CD4-positive, alpha-beta T cell treated with Interleukin-17A for 1 hour (primary cell): ENCODE measurements around the gene REG3A.

ENCODE experiments used
- DNase-seq: peaks from one replicate; pipeline ENCODE4 v3.0.0-alpha.2; 2020

Gene REG3A

DNA sequence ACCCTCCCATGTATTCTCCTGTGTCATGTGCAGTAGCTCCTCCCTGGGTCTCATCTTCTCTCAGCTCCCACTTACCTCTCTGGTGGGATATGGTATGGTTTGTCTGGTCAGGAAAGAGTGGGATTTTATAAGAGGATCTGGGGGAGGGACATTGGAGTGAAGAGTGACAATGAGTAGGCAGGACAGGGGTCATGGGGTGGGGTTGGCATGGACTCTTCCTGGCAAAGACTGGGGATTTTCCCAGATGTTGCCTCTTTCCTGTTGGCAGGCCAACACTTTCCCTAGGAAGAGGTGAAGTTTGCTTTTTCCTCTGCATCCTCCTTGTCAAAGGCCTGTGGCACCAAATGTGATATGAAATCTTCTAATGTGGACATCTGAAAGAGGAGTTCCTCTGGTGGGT, at the start of gene REG3A:
Gene REG3A, minus strand, starts transcription at position 101 of the 400 bp plus-strand sequence. CDS start 348 bp downstream, outside the sequence.
- DNase-seq, result no peak

GRCh38 chr2:79200762-79201161, 41.2 kb upstream of the REG3A start:
- DNase-seq, result no peak

- DNase-seq, result no peak
These were observed 32.3 kb upstream of the REG3A start for GRCh38 chr2:79191816-79192215.

DNA sequence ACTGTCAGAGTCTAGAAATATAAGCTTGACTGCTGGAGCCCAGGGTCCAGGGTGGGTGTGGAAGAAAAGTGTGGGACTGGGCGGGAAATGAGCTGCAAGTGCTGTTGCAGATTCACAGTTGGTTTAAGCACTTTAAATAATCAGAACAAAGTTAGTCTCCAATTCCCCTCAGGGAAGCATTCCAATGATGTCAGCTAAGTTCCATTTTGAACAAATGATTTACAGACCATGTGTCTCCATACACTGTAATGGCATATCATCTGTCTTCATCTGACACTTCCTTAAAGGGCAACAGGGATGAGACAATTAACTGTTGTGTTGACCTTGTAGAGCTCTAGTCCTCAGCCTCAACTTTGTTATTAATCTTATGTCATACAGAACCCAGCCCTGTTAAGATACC, 31.5 kb upstream of the REG3A start:
- no peak for DNase-seq

DNA sequence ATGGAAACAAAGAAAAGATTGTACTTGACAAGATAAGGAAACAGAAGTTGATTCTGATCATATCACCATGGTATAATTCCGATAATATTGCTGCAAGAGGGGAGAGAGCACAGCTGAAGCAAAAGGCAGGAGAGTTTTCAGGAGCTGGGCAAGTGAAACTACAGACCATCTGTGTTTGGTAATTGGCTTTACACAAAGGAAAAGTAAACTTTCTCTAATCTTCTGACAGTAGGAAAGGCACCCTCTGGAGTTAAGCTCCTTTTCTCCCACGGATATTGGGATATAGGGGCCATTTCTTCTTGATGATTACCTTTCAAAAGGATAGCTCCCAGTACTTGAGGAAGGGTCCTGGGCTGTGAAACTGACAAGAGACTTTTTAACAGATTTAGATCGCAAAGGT, 29.9 kb upstream of the REG3A start:
- DNase-seq, result no peak

DNA sequence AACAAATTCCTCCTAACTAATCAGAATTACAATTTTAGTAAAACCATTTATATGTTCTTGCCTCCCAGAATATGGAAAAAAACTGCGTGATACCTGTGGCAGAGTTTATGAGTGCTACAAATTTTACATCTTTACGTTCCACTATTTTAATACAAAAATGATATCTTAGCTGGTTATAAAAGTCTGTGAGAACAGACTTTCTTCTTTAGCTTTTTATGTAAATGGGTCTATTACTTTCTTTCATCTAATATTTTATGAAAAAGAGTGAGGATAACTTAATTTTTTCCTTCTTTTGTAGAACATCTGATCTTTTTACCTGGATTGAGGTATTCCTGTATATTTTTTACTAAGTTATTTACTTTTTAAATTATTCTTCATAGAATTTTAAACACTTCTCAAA, 22.1 kb upstream of the REG3A start:
- no peak for DNase-seq

DNA sequence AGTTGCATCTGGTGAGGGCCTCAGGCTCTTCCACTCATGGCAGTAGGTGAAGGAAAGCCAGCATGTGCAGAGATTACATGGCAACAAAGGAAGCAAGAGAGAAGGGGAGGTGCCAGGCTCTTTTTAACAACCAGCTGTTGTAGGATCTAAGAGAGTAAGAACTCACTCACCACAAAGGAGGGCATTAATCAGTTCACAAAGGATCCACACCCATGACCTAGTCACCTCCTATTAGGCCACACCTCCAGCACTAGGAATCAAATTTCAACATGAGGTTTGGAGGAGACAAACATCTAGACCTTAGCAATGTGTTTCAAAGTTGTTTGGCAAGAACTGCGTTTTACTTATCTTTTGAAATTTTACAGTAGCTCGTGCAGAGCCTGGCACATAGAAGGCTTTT, 20.5 kb upstream of the REG3A start:
- no peak for DNase-seq

DNA sequence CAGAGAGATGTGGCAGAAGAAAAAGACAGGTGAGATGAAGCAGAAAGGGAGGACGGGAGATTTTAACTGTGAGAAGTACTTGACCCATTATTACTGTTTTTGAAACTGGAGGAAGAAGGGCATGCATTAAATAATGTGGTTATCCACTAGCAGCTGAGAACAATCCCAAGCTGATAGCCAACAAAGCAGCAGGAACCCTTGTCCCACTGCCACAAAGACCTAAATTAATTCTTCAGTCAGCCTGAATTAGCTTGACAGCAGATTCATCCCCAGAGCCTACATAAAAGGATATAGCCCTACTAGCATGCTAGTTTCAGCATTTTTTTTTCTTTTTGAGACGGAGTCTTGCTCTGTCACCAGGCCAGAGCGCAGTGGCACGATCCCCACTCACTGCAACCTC, 19.5 kb upstream of the REG3A start:
- no peak for DNase-seq

DNA sequence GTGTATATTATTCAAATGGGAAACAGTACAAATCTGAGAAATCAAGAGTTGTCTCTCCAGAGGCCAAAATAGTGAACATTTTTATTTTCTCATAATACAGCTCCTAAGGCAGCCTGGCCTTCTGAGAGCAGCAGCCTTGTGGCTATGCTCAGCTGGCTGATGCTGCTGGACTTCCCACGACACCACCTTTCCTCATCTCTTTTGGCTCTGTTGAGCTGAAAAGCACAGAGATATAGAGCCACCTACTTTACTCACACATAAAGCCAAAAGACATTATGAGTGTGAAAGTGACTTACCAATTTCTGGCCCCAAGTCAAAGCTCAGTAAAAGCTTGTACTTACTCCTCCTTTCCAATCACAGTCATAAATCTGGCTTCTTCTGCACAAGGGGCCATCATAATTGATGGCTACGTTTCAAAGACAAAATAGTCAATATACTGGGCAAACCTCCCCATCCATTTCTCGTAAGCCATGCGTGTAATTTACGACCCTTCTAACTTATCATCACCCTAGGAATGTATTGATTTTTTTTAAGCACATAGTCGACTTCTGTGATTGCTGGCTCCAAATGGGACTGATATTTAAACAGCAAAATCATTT, 18.6 kb upstream of the REG3A start:
- no peak for DNase-seq

DNA sequence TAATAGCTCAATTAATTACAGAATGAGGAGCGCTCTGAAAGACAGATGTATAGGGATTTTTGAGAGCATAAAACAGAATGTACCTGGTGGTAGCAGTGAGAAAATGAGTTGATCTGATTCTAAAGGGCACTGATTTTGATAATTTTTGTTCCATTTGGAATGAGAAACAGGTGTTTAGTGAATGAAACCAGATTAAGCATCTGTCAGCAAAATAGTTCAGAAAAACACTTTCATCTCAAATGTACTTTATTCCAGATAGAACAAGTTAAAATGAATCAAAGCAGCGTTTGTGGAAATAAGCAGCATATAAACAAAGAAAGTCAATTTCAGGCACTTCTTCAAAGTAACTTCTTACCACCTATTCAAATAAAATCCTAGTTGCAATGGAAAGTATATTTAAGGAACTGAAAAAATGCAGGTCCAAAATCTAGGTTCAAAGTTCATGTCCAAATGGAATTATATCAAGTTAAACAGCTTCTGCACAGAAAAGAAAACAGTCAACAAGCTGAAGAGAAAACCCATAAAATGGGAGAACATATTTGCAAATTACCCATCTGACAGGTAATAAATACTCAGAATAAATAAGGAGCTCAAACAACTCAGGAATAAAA, 11.9 kb upstream of the REG3A start:
- DNase-seq, result no peak

DNA sequence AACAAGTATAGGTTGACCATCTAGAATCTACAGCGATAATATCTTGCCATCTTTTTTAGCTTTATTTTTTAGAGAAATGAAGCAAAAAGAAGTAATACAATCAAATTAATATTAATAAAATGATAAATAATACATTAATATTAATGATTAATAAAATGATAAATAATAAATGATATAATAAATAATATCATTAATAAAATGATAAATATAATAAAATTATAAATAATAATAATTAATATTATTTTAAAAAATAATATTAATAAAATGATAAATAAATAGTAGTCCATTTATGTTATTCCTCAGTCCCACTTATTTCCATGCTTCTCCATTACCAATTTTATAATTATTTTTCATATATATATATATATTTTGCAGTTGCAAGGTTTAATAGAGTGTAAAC, 3.2 kb upstream of the REG3A start:
- no peak for DNase-seq

DNA sequence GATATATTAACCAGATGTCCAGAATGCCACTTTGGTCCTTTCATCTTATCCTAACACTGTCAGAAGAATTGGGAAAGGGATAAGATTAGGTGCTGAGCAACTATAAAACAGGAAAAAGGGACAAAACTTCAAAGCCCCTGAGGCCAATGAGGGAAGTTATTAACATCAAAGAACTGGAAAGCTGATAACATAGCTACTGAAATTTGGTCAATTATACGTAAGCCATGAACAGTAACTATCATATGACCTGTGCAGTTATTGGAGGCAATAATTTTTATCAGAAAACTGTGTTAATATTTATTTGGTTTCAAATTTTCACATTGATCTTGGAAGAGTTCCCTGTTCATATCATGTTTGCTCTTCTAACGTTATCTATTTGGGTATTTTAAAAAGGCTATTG, 2.6 kb upstream of the REG3A start:
- DNase-seq, result no peak

DNA sequence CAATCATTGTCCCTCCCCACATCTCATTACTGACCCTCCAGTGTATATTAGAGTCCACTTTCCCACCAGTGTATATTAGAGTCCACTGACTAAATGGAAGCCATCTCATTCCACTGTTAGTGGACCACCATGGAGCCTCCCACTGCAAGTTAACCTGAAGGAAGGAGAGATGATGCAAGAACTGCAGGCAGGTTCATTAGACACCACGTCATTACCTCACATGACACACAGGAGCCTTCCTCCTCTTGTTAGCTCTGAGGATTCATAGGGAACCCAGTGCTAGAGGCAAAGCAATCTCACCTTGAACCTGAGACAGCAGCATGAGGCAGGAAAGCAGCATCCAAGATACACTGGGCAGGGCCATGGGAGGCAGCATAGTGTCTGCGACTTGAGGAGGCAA, 523 bp downstream of the REG3A start:
- no peak for DNase-seq

DNA sequence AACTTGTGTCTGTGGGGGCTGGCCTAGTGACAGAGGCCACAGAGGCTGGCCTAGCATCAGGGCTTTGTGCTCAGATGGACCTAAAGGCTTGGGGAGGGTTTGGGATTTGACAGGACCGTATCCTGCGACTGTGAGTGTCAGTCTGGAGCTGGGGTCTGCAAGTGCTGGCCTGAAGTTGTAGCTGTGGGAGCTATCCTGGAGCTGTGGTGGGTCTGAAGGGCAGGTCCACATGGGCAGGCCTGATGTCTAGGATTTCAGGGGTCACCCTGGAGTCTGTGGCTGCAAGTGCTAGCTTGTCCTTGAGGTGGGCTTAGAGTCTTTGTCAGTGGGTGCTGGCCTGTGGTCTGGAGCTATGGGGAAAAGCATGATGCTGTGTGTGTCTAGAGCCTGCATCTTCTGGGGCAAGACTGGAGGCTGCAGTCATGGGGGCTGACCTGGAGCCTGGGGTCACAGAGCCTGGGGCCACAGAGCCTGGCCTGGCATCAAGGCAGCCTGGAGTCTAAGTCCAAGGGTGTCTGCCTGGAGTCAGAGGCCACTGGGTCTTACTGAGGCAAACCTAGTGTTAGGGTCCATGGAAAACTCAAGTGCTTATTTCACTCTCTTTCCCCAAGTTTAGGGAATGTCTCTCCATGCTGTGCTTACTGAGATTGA, 3.6 kb downstream of the REG3A start:
- DNase-seq, result no peak

DNA sequence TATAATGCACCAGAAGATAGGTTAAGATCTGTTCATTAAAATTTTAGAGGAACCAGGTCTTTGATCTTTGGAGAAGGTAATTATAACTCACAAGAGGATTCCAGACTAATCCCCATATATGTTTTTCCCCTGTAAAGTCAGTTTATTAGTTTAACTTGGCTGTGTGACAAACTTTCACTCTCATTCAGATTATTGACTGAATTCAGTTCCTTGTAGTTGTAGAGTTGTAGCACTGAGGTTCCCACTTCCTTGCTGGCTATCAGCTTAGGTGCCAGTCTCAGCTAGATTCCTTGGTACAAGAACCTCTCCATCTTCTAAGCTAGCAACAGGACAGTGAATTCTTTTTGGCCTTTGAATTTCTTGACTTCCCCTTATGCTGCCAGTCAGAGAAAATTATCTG, 20.1 kb downstream of the REG3A start:
- no peak for DNase-seq

GRCh38 chr2:79138385-79138784, 21.2 kb downstream of the REG3A start:
- DNase-seq, result no peak

DNA sequence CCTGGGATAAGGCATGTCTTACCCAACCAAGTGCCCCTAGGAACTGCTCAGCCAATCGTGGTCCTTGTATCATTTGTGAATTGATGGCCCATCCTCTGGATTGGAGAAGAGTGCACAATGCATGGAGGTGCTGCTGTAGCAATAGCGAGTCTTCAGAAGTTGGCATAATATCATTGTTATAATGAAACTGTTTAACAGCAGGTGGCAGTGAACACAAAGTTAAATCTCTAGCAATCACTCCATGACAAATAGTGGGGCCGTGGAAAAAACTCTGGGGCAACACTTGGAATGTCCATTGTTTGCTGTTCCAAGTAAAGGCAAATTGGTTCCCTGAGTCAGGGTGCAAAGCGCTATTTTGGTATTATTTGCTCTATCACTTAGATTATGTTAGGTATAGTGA, 27.9 kb downstream of the REG3A start:
- DNase-seq, result no peak

- DNase-seq, result no peak
These were observed 29.7 kb downstream of the REG3A start for GRCh38 chr2:79129804-79130203.

- no peak for DNase-seq
These were observed 30.3 kb downstream of the REG3A start for GRCh38 chr2:79129260-79129659.

DNA sequence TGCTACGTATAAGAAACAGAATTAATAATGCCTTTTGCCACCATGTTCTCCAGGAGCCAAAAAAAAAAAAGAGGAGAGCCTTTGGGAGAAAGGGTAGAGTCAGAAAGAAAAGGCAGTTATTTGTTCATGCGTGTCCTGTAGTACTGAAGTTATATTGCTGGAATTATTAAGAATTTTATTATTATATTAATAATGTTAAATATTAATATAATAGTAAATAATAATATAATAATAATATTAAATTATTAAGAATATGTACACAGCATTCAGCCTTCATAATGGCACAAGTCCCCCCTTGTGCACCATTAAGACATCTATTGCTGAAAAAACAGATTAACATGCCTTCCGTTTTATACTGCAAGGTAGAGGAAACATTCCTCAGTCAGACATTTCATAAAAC, 31.1 kb downstream of the REG3A start:
- DNase-seq, result no peak

DNA sequence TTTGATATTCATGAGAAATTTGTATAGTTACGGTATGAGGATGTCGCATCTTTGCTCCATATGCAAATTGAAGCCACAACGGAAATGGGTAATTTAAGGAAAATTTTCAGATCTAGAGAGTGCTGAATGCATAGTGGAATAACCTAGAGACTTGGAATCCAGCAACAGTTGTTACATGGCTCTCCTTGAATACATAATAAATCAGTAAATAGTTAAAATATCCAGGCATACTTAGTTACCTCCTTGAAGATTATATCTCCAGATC, 33.9 kb downstream of the REG3A start:
- DNase-seq, result no peak

- DNase-seq, result no peak
These were observed 34.4 kb downstream of the REG3A start for GRCh38 chr2:79124907-79125720.

DNA sequence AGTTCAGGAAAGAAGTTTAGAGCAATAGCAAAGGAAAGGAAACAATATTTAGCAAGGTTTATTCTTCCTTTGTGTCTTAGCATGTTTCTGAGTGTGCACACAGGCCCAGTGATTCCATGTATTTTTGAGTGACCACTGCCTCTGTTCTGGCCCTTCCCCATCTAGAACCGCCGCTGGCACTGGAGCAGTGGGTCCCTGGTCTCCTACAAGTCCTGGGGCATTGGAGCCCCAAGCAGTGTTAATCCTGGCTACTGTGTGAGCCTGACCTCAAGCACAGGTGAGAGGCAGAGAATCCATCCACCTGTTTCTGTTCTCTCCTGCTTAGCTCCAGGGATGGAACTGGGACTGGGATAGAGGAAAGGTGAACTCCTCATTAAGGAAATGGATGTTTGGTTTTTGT, 36.9 kb downstream of the REG3A start:
- DNase-seq, result no peak

- no peak for DNase-seq
These were observed 39.3 kb downstream of the REG3A start, which contains the start of gene REG1A for GRCh38 chr2:79120194-79120713. Gene REG1A, plus strand, starts transcription at chr2:79120488. Its CDS starts 374 bp downstream, at chr2:79120862.
